Measurements from ENCODE around the gene KNOP1. TPM values are rescaled to one million over a fixed set of nuclear protein-coding genes. Genes with fewer than 3 reads are reported as not detected.
A peak's percentile ranks its signal among the peaks of the same experiment; 100 is the strongest.

The KNOP1 gene
- total and polyA plus RNA-seq, 2 of the 13 experiments (the other 11 are each of a cell fraction or from before 2014, with no cell fraction given) = 21.2 to 57.5 TPM

DNA sequence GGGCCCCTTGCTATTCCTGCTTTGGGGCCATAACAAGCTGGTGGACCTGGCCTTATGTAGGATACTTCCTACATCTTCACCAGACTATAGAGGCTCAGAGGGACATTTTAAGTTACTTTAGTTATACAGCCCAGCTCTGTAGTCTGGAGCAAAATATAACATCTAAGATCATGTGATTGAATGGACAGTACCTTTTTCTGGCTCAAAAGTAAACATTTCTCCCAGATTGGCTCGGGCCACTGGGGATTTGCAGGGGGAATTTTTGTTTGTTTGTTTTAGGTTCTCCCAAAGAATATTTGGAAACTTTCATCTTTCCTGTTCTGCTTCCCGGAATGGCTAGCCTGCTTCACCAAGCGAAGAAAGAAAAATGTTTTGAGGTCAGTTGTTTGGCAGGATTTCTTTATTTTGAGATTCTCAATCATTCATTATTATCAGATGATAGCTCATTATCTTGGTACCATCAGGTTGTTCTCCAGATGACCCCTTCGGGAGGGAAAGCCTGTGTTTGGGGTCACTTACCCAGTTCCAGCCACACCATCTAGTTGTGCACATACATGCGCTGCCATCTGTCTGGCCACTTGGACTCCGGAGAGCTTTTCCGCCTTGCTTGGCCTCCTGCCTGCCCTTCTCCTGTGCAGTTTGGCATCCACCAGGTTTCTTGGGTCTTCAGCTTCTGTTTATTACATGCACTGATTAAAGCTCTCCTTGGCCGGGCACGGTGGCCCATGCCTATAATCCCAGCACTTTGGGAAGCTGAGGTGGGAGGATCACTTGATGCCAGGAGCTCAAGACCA lies 17.2 kb upstream of the KNOP1 start:
- Histone ChIP-seq H2AFZ (ENCODE audit: low read length) (no peak overlapping the region), H3K27ac (ENCODE audit: extremely low read length, insufficient read depth, low read length) (no peak overlapping the region), H3K4me1 (ENCODE audit: insufficient read depth, low read length) (peaks cover 9% of the 10 kb centered on the region), H3K4me3 (replicated peaks in 1 of 3; ENCODE audit: insufficient read depth in 1 of 3, low read depth in 2 of 3, low read length in 3 of 3) (no peak overlapping the region), H3K36me3 (replicated peaks in 1 of 2; ENCODE audit: control insufficient read depth in 1 of 2, insufficient read depth in 2 of 2, low read length in 2 of 2) (no peaks in the 10 kb centered on the region), H3K9ac (ENCODE audit: insufficient read depth, low read depth, low read length) (no peak overlapping the region), H3K9me3 (ENCODE audit: low read length) (no peaks in the 10 kb centered on the region), H4K20me1 (ENCODE audit: insufficient read depth, low read length) (no peaks in the 10 kb centered on the region), H3K4me2 (ENCODE audit: low read depth, low read length) (no peak overlapping the region), H3K27me3 (ENCODE audit: control insufficient read depth in 1 of 2, insufficient read depth in 2 of 2, low read length in 2 of 2) (no peaks in the 10 kb centered on the region), H3K79me2 (ENCODE audit: insufficient read depth, low read length) (no peaks in the 10 kb centered on the region)
- 78% methylated on average over 9 of the region's 9 CpGs for WGBS (ENCODE audit: low lambda C conversion rate)
- ChIA-PET CTCF (ENCODE audit: low intra/inter-chr PET ratio, low total read pairs) (no interaction called here), POLR2A (interaction anchor here (1.0 kb wide), 1 partner anchor 17 kb away, joined by 4 read pairs; the partner anchor contains the start of genes IQCK and KNOP1)
- DNase-seq (ENCODE audit: low spot score) = no peak
- TF ChIP-seq, protein P1, sequence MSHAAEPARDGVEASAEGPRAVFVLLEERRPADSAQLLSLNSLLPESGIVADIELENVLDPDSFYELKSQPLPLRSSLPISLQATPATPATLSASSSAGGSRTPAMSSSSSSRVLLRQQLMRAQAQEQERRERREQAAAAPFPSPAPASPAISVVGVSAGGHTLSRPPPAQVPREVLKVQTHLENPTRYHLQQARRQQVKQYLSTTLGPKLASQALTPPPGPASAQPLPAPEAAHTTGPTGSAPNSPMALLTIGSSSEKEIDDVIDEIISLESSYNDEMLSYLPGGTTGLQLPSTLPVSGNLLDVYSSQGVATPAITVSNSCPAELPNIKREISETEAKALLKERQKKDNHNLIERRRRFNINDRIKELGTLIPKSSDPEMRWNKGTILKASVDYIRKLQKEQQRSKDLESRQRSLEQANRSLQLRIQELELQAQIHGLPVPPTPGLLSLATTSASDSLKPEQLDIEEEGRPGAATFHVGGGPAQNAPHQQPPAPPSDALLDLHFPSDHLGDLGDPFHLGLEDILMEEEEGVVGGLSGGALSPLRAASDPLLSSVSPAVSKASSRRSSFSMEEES (CRISPR knock-in tag; IDR thresholded peaks at IDR 0.05) = 0 out of 2 replicates have a peak, but pooled peaks have one; percentile 8
- TF ChIP-seq HNRNPH1 (optimal IDR thresholded peaks at IDR 0.05; ENCODE audit: low read depth, low read length) (no peak), NONO (IDR thresholded peaks at IDR 0.05) (no peak), NONO (CRISPR knock-in tag; conservative IDR thresholded peaks at IDR 0.05) (no peak), PRDM10 (CRISPR knock-in tag; IDR thresholded peaks at IDR 0.05; ENCODE audit: low read depth) (0 out of 2 replicates have a peak, but pooled peaks have one; percentile 52), PRPF4 (IDR thresholded peaks at IDR 0.05; ENCODE audit: low read depth, low read length, poor library complexity, severe bottlenecking) (no peak), MED8 (CRISPR knock-in tag; IDR thresholded peaks at IDR 0.05; ENCODE audit: insufficient replicate concordance) (no peak), LCORL (IDR thresholded peaks at IDR 0.05) (no peak), LCORL (CRISPR knock-in tag; IDR thresholded peaks at IDR 0.05) (no peak)
- TF ChIP-seq, protein P2, sequence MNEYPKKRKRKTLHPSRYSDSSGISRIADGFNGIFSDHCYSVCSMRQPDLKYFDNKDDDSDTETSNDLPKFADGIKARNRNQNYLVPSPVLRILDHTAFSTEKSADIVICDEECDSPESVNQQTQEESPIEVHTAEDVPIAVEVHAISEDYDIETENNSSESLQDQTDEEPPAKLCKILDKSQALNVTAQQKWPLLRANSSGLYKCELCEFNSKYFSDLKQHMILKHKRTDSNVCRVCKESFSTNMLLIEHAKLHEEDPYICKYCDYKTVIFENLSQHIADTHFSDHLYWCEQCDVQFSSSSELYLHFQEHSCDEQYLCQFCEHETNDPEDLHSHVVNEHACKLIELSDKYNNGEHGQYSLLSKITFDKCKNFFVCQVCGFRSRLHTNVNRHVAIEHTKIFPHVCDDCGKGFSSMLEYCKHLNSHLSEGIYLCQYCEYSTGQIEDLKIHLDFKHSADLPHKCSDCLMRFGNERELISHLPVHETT (CRISPR knock-in tag; conservative IDR thresholded peaks at IDR 0.05) = no peak
- TF ChIP-seq, protein P3, sequence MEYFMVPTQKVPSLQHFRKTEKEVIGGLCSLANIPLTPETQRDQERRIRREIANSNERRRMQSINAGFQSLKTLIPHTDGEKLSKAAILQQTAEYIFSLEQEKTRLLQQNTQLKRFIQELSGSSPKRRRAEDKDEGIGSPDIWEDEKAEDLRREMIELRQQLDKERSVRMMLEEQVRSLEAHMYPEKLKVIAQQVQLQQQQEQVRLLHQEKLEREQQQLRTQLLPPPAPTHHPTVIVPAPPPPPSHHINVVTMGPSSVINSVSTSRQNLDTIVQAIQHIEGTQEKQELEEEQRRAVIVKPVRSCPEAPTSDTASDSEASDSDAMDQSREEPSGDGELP (IDR thresholded peaks at IDR 0.05; ENCODE audit: borderline replicate concordance, low read depth) = no peak
- in situ Hi-C loops (cut with HindIII; ENCODE audit: extremely low pct_ligation_motif_present, low pct_unique_long_range_greater_than_20kb) = no loop called here
- no peak for ATAC-seq
- no peak for FAIRE-seq
- no TSS peak for BruUV-seq (replicated peaks)
- intact Hi-C loops (cut with micrococcal nuclease; ENCODE audit: unreplicated experiment) = no loop called here

Measured in HepG2 (cell line).